Measurements from ENCODE around the gene TEX26. TPM values are rescaled to one million over a fixed set of nuclear protein-coding genes. Genes with fewer than 3 reads are reported as not detected.

TEX26 gene
- polyA plus RNA-seq, 3 donors, result not detected

- H3K4me1 Mint-ChIP-seq, result no peaks in the 10 kb centered on the region
- peaks cover 0 to 2% (median 0%) of the 10 kb centered on the region in 7 donors for H3K9me3 Mint-ChIP-seq
- no peaks in the 10 kb centered on the region for H3K9me3 ChIP-seq (replicated peaks in 1 of 2; ENCODE audit: control insufficient read depth in 1 of 2, insufficient read depth in 1 of 2, low read length in 2 of 2)
- H3K4me1 ChIP-seq (ENCODE audit: control insufficient read depth in 1 of 2, insufficient read depth in 2 of 2, low read length in 2 of 2), result no peaks in the 10 kb centered on the region
- H2AFZ ChIP-seq (ENCODE audit: insufficient read depth, low read depth, low read length, poor library complexity, severe bottlenecking), result no peak overlapping the region
- H4K20me1 ChIP-seq (ENCODE audit: insufficient read depth, low read length), result no peaks in the 10 kb centered on the region
- TF ChIP-seq, protein P1, sequence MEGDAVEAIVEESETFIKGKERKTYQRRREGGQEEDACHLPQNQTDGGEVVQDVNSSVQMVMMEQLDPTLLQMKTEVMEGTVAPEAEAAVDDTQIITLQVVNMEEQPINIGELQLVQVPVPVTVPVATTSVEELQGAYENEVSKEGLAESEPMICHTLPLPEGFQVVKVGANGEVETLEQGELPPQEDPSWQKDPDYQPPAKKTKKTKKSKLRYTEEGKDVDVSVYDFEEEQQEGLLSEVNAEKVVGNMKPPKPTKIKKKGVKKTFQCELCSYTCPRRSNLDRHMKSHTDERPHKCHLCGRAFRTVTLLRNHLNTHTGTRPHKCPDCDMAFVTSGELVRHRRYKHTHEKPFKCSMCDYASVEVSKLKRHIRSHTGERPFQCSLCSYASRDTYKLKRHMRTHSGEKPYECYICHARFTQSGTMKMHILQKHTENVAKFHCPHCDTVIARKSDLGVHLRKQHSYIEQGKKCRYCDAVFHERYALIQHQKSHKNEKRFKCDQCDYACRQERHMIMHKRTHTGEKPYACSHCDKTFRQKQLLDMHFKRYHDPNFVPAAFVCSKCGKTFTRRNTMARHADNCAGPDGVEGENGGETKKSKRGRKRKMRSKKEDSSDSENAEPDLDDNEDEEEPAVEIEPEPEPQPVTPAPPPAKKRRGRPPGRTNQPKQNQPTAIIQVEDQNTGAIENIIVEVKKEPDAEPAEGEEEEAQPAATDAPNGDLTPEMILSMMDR (IDR thresholded peaks at IDR 0.05), result no peak
- no peak overlapping the region for H3K4me3 ChIP-seq (replicated peaks in 1 of 3; ENCODE audit: low read depth in 2 of 3, low read length in 3 of 3)
- intact Hi-C loops (cut with micrococcal nuclease), result no loop called here
- H3K4me3 Mint-ChIP-seq, result no peak overlapping the region
- peaks cover 19 to 25% (median 22%) of the 10 kb centered on the region in 3 donors for H3K27me3 Mint-ChIP-seq (ENCODE audit: low read depth in 3 of 3)
- no CpG with 5 or more reads among the region's 2 CpGs for WGBS (ENCODE audit: insufficient coverage)
- no peak for DNase-seq
- no peak overlapping the region for H3K4me2 ChIP-seq (replicated peaks; ENCODE audit: extremely low read depth, low read length, poor library complexity, severe bottlenecking)
- no peaks in the 10 kb centered on the region for H3K79me2 ChIP-seq (ENCODE audit: insufficient read depth, low read length)
- H3K36me3 ChIP-seq (replicated peaks in 1 of 2; ENCODE audit: control insufficient read depth in 1 of 2, insufficient read depth in 2 of 2, low read length in 2 of 2), result no peaks in the 10 kb centered on the region
- no peak overlapping the region for H3K27ac ChIP-seq (ENCODE audit: low read depth in 1 of 2, low read length in 2 of 2)
- H3K9ac ChIP-seq (ENCODE audit: insufficient read depth, low read length, poor library complexity, severe bottlenecking), result no peak overlapping the region
- no peak overlapping the region for H3K27ac Mint-ChIP-seq
- no peaks in the 10 kb centered on the region for H3K36me3 Mint-ChIP-seq
- H3K27me3 ChIP-seq (ENCODE audit: control insufficient read depth in 2 of 2, insufficient read depth in 2 of 2, low read length in 2 of 2), result peaks cover 0 to 2% of the 10 kb centered on the region in 2 donors
Measured at GRCh38 chr13:31022928-31023530, 90.6 kb downstream of the TEX26 start.

Other genes with a start within 250 kb of the TEX26 start
- gene ALOX5AP, start 197.1 kb upstream of the TEX26 start, polyA plus RNA-seq, result 100 to 1,000 TPM in 2 of 3 donors, 10 to 100 TPM in 1; 84.4 to 269 (median 220) TPM
- not detected for gene MEDAG, start 26.4 kb upstream of the TEX26 start, polyA plus RNA-seq
- gene HSPH1, start 229.2 kb downstream of the TEX26 start, polyA plus RNA-seq, result 10 to 100 TPM in 1 of 3 donors, 1 to 10 TPM in 2; 7.4 to 11.3 (median 9.1) TPM

All from CD14-positive monocyte (primary cell).